PC-3 (cell line): Measurements from ENCODE around the gene CARMIL1. TPM values are rescaled to one million over a fixed set of nuclear protein-coding genes. Genes with fewer than 3 reads are reported as not detected.

Experiments used
- ATAC-seq: fragments of 200-7000 bp; cut with Tn5 transposase; 2 replicates; pipeline ENCODE4 v1.9.1; 2020; ENCODE audit warnings: mild to moderate bottlenecking, moderate library complexity
- BruUV-seq: library from RNA; stranded (reverse); fragments of 400-500 nt; replicated peaks from 2 replicates; lab custom pipeline; 2021; lab: Mats Ljungman, UMichigan
- CTCF ChIA-PET: fragments of 300-600 bp; sonication (Branson Sonifier 250); formaldehyde crosslinking; loops from one replicate; lab custom pipeline; 2022; ENCODE audit warnings: antibody characterized with exemption; lab: Charles Lee
- POLR2A ChIA-PET: fragments of 300-600 bp; sonication (Branson Sonifier 250); formaldehyde crosslinking; loops from one replicate; lab custom pipeline; 2022; ENCODE audit warnings: antibody characterized with exemption; ENCODE audit not compliant: unreplicated experiment; lab: Charles Lee
- DNase-seq: peaks from one replicate; pipeline ENCODE4 v3.0.0-alpha.2; 2015
- H2AFZ ChIP-seq: fragments of 300-600 bp; sonication (generic); 2 replicates; pipeline ENCODE4 v1.6.0; 2016; ENCODE audit warnings: antibody characterized with exemption, low read length
- H3F3A ChIP-seq: fragments of 300-600 bp; sonication (generic); one replicate; pipeline ENCODE4 v1.6.0; 2017; ENCODE audit warnings: antibody characterized with exemption, low read length, control low read depth, mild to moderate bottlenecking; ENCODE audit not compliant: unreplicated experiment
- H3K27ac ChIP-seq: fragments of 300-600 bp; sonication (generic); 2 replicates; pipeline ENCODE4 v1.5.1; 2016; ENCODE audit warnings: mild to moderate bottlenecking, low read length
- H3K27me3 ChIP-seq: fragments of 300-600 bp; sonication (generic); 2 replicates; pipeline ENCODE4 v1.6.1; 2016; ENCODE audit warnings: low read length, mixed read lengths
- H3K36me3 ChIP-seq: fragments of 300-600 bp; sonication (generic); 2 replicates; pipeline ENCODE4 v1.6.1; 2016; ENCODE audit warnings: low read depth, mixed run types, low read length, mixed read lengths
- H3K4me1 ChIP-seq: fragments of 300-600 bp; sonication (generic); 2 replicates; pipeline ENCODE4 v1.5.1; 2016; ENCODE audit warnings: low read length; ENCODE audit not compliant: insufficient read depth
- H3K4me2 ChIP-seq: fragments of 300-600 bp; sonication (generic); 2 replicates; pipeline ENCODE4 v1.6.0; 2016; ENCODE audit warnings: low read length
- H3K4me3 ChIP-seq: fragments of 300-600 bp; sonication (generic); 2 replicates; pipeline ENCODE4 v1.5.1; 2016; ENCODE audit warnings: mild to moderate bottlenecking, low read length, mixed read lengths
- H3K79me2 ChIP-seq: fragments of 300-600 bp; sonication (generic); 2 replicates; pipeline ENCODE4 v1.6.1; 2017; ENCODE audit warnings: low read length, mixed read lengths
- H3K9ac ChIP-seq: fragments of 300-600 bp; sonication (generic); 2 replicates; pipeline ENCODE4 v1.6.0; 2016; ENCODE audit warnings: mild to moderate bottlenecking, low read length
- H3K9me2 ChIP-seq: fragments of 300-600 bp; sonication (generic); replicated peaks from 2 replicates; pipeline ENCODE4 v1.6.1; 2016; ENCODE audit warnings: mixed run types, low read length, mixed read lengths
- H3K9me3 ChIP-seq: fragments of 300-600 bp; sonication (generic); 2 replicates; pipeline ENCODE4 v1.6.1; 2016; ENCODE audit warnings: low read length, mixed read lengths
- H4K20me1 ChIP-seq: fragments of 300-600 bp; sonication (generic); 2 replicates; pipeline ENCODE4 v1.6.1; 2016; ENCODE audit warnings: low read length, mixed read lengths
- EZH2 ChIP-seq: fragments of 300-600 bp; sonication (generic); IDR thresholded peaks from one replicate; pipeline ENCODE4 v1.6.1; 2017; ENCODE audit warnings: antibody characterized with exemption, mild to moderate bottlenecking, low read length; ENCODE audit not compliant: unreplicated experiment
- EZH2phosphoT487 ChIP-seq: fragments of 300-600 bp; sonication (generic); IDR thresholded peaks from 2 replicates; pipeline ENCODE4 v1.6.1; 2018; ENCODE audit warnings: mild to moderate bottlenecking, antibody characterized with exemption, low read length, borderline replicate concordance
- intact Hi-C: fragments of 100-400 bp; cut with micrococcal nuclease; formaldehyde crosslinking; loops from 2 replicates; pipeline ENCODE4 v1.9.0; 2023
- total RNA-seq: library from RNA; depleted of rRNA; stranded (reverse); fragments of >200 nt; gene quantifications from 2 replicates; pipeline ENCODE4 v1.2.3, GENCODE V29; 2014
- TF ChIP-seq, protein P1 (sequence below): fragments of 300-600 bp; sonication (generic); conservative IDR thresholded peaks from 2 replicates; pipeline ENCODE4 v1.5.1; 2017; ENCODE audit warnings: antibody characterized with exemption, low read depth, mild to moderate bottlenecking, low read length

Gene CARMIL1
- total RNA-seq, 1 experiment from 2014 or later, result 22.0 TPM

DNA sequence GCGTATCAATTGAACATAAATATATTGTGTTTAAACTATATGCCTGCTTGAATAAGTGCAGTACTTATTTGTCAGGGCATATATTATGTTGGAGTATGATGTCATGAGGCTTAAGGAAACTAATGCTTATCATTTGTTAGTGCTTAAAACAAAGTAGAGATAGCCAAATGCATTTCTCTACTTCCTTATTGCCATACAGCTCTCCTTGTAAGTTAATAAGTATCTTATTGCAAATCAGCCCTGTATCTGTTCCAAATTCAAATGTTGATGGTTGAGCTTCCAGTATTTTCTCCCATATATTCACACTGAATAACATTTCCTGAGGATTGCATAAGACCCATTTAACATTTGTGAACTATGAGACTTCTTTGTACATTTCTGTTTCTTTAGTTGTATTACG lies 57.8 kb downstream of the CARMIL1 start:
- Histone ChIP-seq H3F3A (no peaks in the 10 kb centered on the region), H3K9me2 (no peaks in the 10 kb centered on the region), H3K4me3 (no peak overlapping the region), H3K4me2 (no peak overlapping the region), H3K36me3 (no peaks in the 10 kb centered on the region), H3K9me3 (no peaks in the 10 kb centered on the region), H2AFZ (no peak overlapping the region), H3K9ac (no peak overlapping the region), H3K27ac (no peak overlapping the region), H3K79me2 (peaks cover 55% of the 10 kb centered on the region), H3K4me1 (no peaks in the 10 kb centered on the region; the same call in 1 of the 2 replicates), H4K20me1 (no peaks in the 10 kb centered on the region), H3K27me3 (no peaks in the 10 kb centered on the region)
- intact Hi-C loops, result no loop called here
- BruUV-seq, result no TSS peak
- POLR2A ChIA-PET, result no interaction called here
- DNase-seq (no peak), ATAC-seq (no peak)
- CTCF ChIA-PET, result no interaction called here
- TF ChIP-seq, protein P1, sequence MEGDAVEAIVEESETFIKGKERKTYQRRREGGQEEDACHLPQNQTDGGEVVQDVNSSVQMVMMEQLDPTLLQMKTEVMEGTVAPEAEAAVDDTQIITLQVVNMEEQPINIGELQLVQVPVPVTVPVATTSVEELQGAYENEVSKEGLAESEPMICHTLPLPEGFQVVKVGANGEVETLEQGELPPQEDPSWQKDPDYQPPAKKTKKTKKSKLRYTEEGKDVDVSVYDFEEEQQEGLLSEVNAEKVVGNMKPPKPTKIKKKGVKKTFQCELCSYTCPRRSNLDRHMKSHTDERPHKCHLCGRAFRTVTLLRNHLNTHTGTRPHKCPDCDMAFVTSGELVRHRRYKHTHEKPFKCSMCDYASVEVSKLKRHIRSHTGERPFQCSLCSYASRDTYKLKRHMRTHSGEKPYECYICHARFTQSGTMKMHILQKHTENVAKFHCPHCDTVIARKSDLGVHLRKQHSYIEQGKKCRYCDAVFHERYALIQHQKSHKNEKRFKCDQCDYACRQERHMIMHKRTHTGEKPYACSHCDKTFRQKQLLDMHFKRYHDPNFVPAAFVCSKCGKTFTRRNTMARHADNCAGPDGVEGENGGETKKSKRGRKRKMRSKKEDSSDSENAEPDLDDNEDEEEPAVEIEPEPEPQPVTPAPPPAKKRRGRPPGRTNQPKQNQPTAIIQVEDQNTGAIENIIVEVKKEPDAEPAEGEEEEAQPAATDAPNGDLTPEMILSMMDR, result no peak
- no peak for TF ChIP-seq EZH2
- TF ChIP-seq EZH2phosphoT487, result no peak

DNA sequence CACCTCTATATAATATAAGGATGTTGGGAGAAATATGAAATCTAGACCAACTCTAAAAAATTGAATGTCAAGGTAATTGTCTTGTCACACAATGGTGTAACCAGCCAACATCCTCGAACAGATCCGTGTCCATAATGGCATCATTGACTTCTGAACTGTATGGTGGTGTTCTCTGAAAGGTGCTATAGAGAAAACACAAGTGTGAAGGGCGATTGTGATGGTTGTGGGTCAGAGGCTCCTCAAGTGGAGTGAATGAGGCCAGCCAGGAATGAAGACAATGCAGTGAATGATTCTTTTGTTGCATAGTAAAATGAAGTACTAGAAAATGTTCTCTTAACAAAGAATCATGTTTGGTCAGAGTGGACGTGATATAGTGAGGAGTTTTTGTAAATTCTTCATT lies 58.3 kb downstream of the CARMIL1 start:
- Histone ChIP-seq H3K4me1 (no peaks in the 10 kb centered on the region; the same call in 1 of the 2 replicates), H4K20me1 (no peaks in the 10 kb centered on the region), H3F3A (no peaks in the 10 kb centered on the region), H3K79me2 (peaks cover 55% of the 10 kb centered on the region), H3K9me3 (no peaks in the 10 kb centered on the region), H3K27ac (no peak overlapping the region), H3K9me2 (no peaks in the 10 kb centered on the region), H3K4me3 (no peak overlapping the region), H3K9ac (no peak overlapping the region), H3K36me3 (no peaks in the 10 kb centered on the region), H3K27me3 (no peaks in the 10 kb centered on the region), H3K4me2 (no peak overlapping the region), H2AFZ (no peak overlapping the region)
- no peak for DNase-seq
- TF ChIP-seq EZH2 (no peak), EZH2phosphoT487 (no peak)
- TF ChIP-seq, protein P1, result no peak
- ChIA-PET CTCF (no interaction called here), POLR2A (no interaction called here)
- BruUV-seq, result no TSS peak
- intact Hi-C loops, result no loop called here
- ATAC-seq, result no peak

DNA sequence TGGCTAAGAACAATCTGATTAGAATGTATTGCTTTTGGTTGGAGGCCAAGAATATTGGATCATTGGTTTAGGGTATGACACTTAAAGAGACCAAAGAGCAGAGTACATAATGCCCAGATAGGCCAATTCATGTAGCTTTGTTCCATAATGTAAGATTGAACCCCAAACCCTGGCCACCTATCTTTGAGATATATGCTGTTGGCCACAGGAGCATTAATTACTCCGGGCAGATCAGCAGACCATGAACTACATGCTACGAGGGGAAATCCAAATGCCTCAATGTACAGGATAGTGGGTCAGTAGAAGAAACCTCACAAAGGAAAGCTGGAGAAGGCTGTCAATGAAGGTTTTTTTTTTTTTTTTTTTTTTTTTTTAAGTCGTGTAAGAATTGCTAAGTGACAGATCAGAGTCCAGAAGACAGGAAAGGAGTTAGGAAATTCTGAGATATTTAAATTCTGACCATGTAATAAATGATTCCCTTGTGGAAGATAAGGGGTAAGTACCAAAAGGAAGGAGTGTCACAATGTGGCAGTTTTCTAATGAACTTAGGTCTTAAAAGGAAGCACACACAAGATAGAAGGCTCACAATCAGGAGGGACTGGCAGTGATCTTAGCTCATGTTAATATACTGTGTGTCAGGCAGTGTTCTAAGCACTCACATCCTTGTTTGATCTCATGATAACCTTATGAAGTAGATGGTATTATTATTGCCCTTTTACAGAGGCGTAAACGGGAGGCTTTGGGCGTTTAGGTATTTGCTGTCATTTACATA lies 61.4 kb downstream of the CARMIL1 start:
- CTCF ChIA-PET, result no interaction called here
- Histone ChIP-seq H3K27ac (no peak overlapping the region), H2AFZ (no peak overlapping the region), H3K79me2 (peaks cover 50% of the 10 kb centered on the region), H3K9me3 (no peaks in the 10 kb centered on the region), H3F3A (no peaks in the 10 kb centered on the region), H3K27me3 (no peaks in the 10 kb centered on the region), H3K4me3 (no peak overlapping the region), H3K4me2 (no peak overlapping the region), H3K9ac (no peak overlapping the region), H3K36me3 (no peaks in the 10 kb centered on the region), H3K9me2 (no peaks in the 10 kb centered on the region), H3K4me1 (no peaks in the 10 kb centered on the region; the same call in 1 of the 2 replicates), H4K20me1 (no peaks in the 10 kb centered on the region)
- TF ChIP-seq, protein P1, result no peak
- TF ChIP-seq EZH2phosphoT487, result no peak
- no peak for TF ChIP-seq EZH2
- ATAC-seq (no peak), DNase-seq (no peak)
- no TSS peak for BruUV-seq
- intact Hi-C loops, result no loop called here
- POLR2A ChIA-PET, result no interaction called here
